SK-N-MC (cell line): ENCODE measurements around the gene STK4.

Source experiments
- EZH2 ChIP-seq: fragments of 200-600 bp; sonication (generic); IDR thresholded peaks from one replicate; pipeline ENCODE4 v1.6.1; 2017; ENCODE audit warnings: antibody characterized with exemption
- FOXP2 ChIP-seq: optimal IDR thresholded peaks from 2 replicates; pipeline ENCODE3; 2011; ENCODE audit warnings: mild to moderate bottlenecking, moderate library complexity; ENCODE audit not compliant: insufficient read depth; ENCODE audit errors: extremely low read length, control extremely low read depth
- POLR2AphosphoS5 ChIP-seq: IDR thresholded peaks from 2 replicates; pipeline ENCODE4 v1.6.1; 2012; ENCODE audit warnings: mild to moderate bottlenecking, low read depth, low read length, borderline replicate concordance

GRCh38 chr20:45080867-45081624, 114.7 kb downstream of the STK4 start:
- TF ChIP-seq EZH2 (no peak), POLR2AphosphoS5 (no peak), FOXP2 (no peak)
